NT2/D1 (cell line): ENCODE results near the gene WBP2NL.

ENCODE experiments used
- YY1 ChIP-seq: IDR thresholded peaks from 2 replicates; pipeline ENCODE4 v1.6.1; 2011; ENCODE audit not compliant: insufficient read length, insufficient read depth
- ZNF274 ChIP-seq: IDR thresholded peaks from 2 replicates; pipeline ENCODE4 v1.6.1; 2011; ENCODE audit warnings: mild to moderate bottlenecking, low read depth, low read length

DNA sequence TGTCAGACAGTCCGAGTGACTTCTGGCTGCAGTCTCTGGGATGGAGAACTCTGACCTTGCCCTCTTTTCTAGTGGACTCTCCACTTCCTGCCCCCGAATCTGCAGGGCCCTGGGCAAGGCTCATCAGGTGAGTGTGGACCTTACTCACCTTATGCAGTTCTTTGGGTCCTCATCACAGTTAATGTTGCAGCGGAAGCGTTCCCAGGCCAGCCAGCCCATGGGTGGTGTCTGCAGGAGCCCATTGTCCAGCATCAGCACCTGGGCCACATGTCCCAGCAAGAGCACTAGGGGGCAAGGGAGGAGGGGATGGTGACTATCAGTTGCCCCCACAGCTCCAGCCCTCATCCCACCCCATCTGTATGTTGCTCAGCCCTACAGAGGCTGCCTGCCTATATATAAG is 69.7 kb downstream of the WBP2NL start:
- TF ChIP-seq ZNF274: no peak
- no peak for TF ChIP-seq YY1
